Smooth muscle cell (in vitro differentiated cells): ENCODE results near the gene PINK1. TPM values are rescaled to one million over a fixed set of nuclear protein-coding genes. Genes with fewer than 3 reads are reported as not detected.

Experiments used
- DNase-seq: peaks from one replicate; lab custom pipeline; 2025; ENCODE audit not compliant: unreplicated experiment; lab: John Stamatoyannopoulos, UW
- H2AFZ ChIP-seq: fragments of 200-600 bp; sonication (generic); 2 replicates; pipeline ENCODE4 v1.6.0; 2016; ENCODE audit warnings: antibody characterized with exemption, low read depth, mild to moderate bottlenecking
- H3F3A ChIP-seq: fragments of 200-600 bp; sonication (generic); 2 replicates; pipeline ENCODE4 v1.6.0; 2017; ENCODE audit warnings: antibody characterized with exemption, low read depth
- H3K27ac ChIP-seq: fragments of 200-600 bp; sonication (generic); 2 replicates; pipeline ENCODE4 v1.5.1; 2016; ENCODE audit warnings: low read depth, mild to moderate bottlenecking
- H3K27me3 ChIP-seq: fragments of 200-600 bp; sonication (generic); 2 replicates; pipeline ENCODE4 v1.6.1; 2016; ENCODE audit warnings: low read depth, mild to moderate bottlenecking
- H3K36me3 ChIP-seq: fragments of 200-600 bp; sonication (generic); 2 replicates; pipeline ENCODE4 v1.5.1; 2016; ENCODE audit warnings: low read depth
- H3K4me1 ChIP-seq: fragments of 200-600 bp; sonication (generic); 2 replicates; pipeline ENCODE4 v1.5.1; 2016; ENCODE audit warnings: low read depth
- H3K4me2 ChIP-seq: fragments of 200-600 bp; sonication (generic); 2 replicates; pipeline ENCODE4 v1.6.0; 2016; ENCODE audit warnings: mild to moderate bottlenecking
- H3K4me3 ChIP-seq: fragments of 200-600 bp; sonication (generic); 2 replicates; pipeline ENCODE4 v1.5.1; 2016; ENCODE audit warnings: mild to moderate bottlenecking
- H3K79me2 ChIP-seq: fragments of 200-600 bp; sonication (generic); 2 replicates; pipeline ENCODE4 v1.6.0; 2016; ENCODE audit warnings: low read depth, mild to moderate bottlenecking
- H3K9ac ChIP-seq: fragments of 200-600 bp; sonication (generic); 2 replicates; pipeline ENCODE4 v1.6.0; 2016; ENCODE audit warnings: low read depth
- H3K9me3 ChIP-seq: fragments of 200-600 bp; sonication (generic); replicated peaks from 2 replicates; pipeline ENCODE4 v1.5.1; 2016; ENCODE audit warnings: low read depth
- H4K20me1 ChIP-seq: fragments of 200-600 bp; sonication (generic); 2 replicates; pipeline ENCODE4 v1.6.0; 2016; ENCODE audit warnings: low read depth
- CTCF ChIP-seq: fragments of 200-600 bp; sonication (generic); IDR thresholded peaks from 2 replicates; pipeline ENCODE4 v1.5.1; 2017; ENCODE audit warnings: borderline replicate concordance, mild to moderate bottlenecking, antibody characterized with exemption; ENCODE audit not compliant: insufficient read depth, poor library complexity, severe bottlenecking
- WGBS: methylation state at CpG from one replicate; pipeline ENCODE4 v1.1.7; 2016; ENCODE audit warnings: low lambda C conversion rate; 5-methylcytosine and 5-hydroxymethylcytosine counted together
- polyA plus RNA-seq: library from polyadenylated mRNA; unstranded; fragments of >200 nt; fragmentation: Nextera tagmentation; extraction: Ambion mirVana; gene quantifications from 2 replicates; pipeline ENCODE4 v1.2.1, GENCODE V29; 2016
- total RNA-seq: library from RNA; depleted of rRNA; stranded (reverse); fragments of >200 nt; gene quantifications from 2 replicates; pipeline ENCODE4 v1.2.3, GENCODE V29; 2014

The PINK1 gene
- total and polyA plus RNA-seq, 2 experiments from 2014 or later = 28.8 to 63.3 TPM

- no peak overlapping the region for H3K27ac ChIP-seq
- no peak overlapping the region for H2AFZ ChIP-seq
- no peak overlapping the region for H3K4me3 ChIP-seq
- H3K36me3 ChIP-seq = no peaks in the 10 kb centered on the region
- WGBS = 90% methylated on average over 1 of the region's 1 CpG
- no peaks in the 10 kb centered on the region for H3K79me2 ChIP-seq
- no peaks in the 10 kb centered on the region for H3K9me3 ChIP-seq
- H3K27me3 ChIP-seq = no peaks in the 10 kb centered on the region
- H3K4me2 ChIP-seq = no peak overlapping the region
- TF ChIP-seq CTCF = no peak
- no peaks in the 10 kb centered on the region for H4K20me1 ChIP-seq
- no peak for DNase-seq
- H3F3A ChIP-seq = no peaks in the 10 kb centered on the region
- H3K9ac ChIP-seq = no peak overlapping the region
- no peaks in the 10 kb centered on the region for H3K4me1 ChIP-seq
These were observed 6.7 kb upstream of the PINK1 start for GRCh38 chr1:20626524-20626923.

- Histone ChIP-seq H3F3A (peaks cover 12% of the 10 kb centered on the region), H3K27ac (no peak overlapping the region), H3K9me3 (no peaks in the 10 kb centered on the region), H3K4me1 (no peaks in the 10 kb centered on the region), H3K27me3 (no peaks in the 10 kb centered on the region), H3K36me3 (no peaks in the 10 kb centered on the region), H3K79me2 (no peaks in the 10 kb centered on the region), H3K4me3 (no peak overlapping the region), H3K9ac (no peak overlapping the region), H3K4me2 (no peak overlapping the region), H2AFZ (no peak overlapping the region), H4K20me1 (peaks cover 18% of the 10 kb centered on the region)
- 66% methylated on average over 4 of the region's 4 CpGs for WGBS
- TF ChIP-seq CTCF = no peak
- DNase-seq = no peak
These were observed 2.5 kb upstream of the PINK1 start for GRCh38 chr1:20630729-20631128.

GRCh38 chr1:20632386-20632785, 872 bp upstream of the PINK1 start:
- no peak overlapping the region for H3K27ac ChIP-seq
- no peaks in the 10 kb centered on the region for H3K4me1 ChIP-seq
- H3K4me3 ChIP-seq = no peak overlapping the region
- no peak overlapping the region for H3K9ac ChIP-seq
- no peaks in the 10 kb centered on the region for H3K79me2 ChIP-seq
- DNase-seq = no peak
- no peaks in the 10 kb centered on the region for H3K27me3 ChIP-seq
- peaks cover 12% of the 10 kb centered on the region for H3F3A ChIP-seq
- no peak for TF ChIP-seq CTCF
- no peak overlapping the region for H3K4me2 ChIP-seq
- WGBS = 85% methylated on average over 3 of the region's 3 CpGs
- no peaks in the 10 kb centered on the region for H3K36me3 ChIP-seq
- no peaks in the 10 kb centered on the region for H3K9me3 ChIP-seq
- no peak overlapping the region for H2AFZ ChIP-seq
- peaks cover 33% of the 10 kb centered on the region for H4K20me1 ChIP-seq

GRCh38 chr1:20634065-20634593, 871 bp downstream of the PINK1 start:
- DNase-seq = no peak
- WGBS = 2% methylated on average over 11 of the region's 11 CpGs

More at GRCh38 chr1:20634065-20634593, 871 bp downstream of the PINK1 start:
- no peak for TF ChIP-seq CTCF
- Histone ChIP-seq H3K27me3 (no peaks in the 10 kb centered on the region), H3K4me1 (no peaks in the 10 kb centered on the region), H3K27ac (peak overlapping the region; percentile 3), H3K9me3 (no peaks in the 10 kb centered on the region), H3K4me2 (peak overlapping the region; percentile 90), H3K36me3 (no peaks in the 10 kb centered on the region), H2AFZ (peak overlapping the region; percentile 35), H4K20me1 (peaks cover 36% of the 10 kb centered on the region), H3K79me2 (no peaks in the 10 kb centered on the region), H3F3A (peaks cover 12% of the 10 kb centered on the region), H3K4me3 (peak overlapping the region; percentile 93), H3K9ac (peak overlapping the region; percentile 83)
